Measurements from ENCODE around the gene PTPRM. TPM values are rescaled to one million over a fixed set of nuclear protein-coding genes. Genes with fewer than 3 reads are reported as not detected.

PTPRM gene
- polyA plus RNA-seq, 3 donors: 0.04 to 2.1 (median 0.66) TPM

DNA sequence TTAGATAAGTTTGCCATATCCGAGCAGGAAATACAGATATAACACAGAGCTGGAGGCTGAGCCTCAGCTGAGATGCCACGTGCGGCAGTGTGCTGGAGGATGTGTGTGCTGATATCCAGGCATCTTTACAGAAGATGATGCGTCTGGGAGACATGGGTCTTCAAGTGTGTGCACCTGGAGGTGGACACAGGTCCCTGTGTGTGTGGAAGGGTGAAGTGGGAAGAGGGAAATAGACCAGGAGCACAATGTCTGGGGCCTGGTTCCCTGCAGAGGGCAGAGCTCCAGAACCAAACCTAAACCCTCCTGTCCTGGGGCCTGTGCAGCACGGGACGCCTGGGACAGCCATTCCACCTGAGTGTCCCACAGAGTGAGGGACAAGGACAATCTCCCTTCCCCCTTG lies 861.8 kb downstream of the PTPRM start:
- peaks cover 0 to 6% of the 10 kb centered on the region in 2 donors for H3K9me3 ChIP-seq (replicated peaks in 1 of 2; ENCODE audit: control insufficient read depth in 1 of 2, insufficient read depth in 1 of 2, low read length in 2 of 2)
- Mint-ChIP-seq H3K36me3 (no peaks in the 10 kb centered on the region), H3K27ac (no peak overlapping the region), H3K9me3 (peaks cover 0 to 12% (median 4%) of the 10 kb centered on the region in 7 donors), H3K4me1 (no peaks in the 10 kb centered on the region), H3K27me3 (ENCODE audit: low read depth in 3 of 3) (peaks cover 0 to 3% (median 1%) of the 10 kb centered on the region in 3 donors), H3K4me3 (no peak overlapping the region)
- no peak overlapping the region for H3K4me3 ChIP-seq (replicated peaks in 1 of 3; ENCODE audit: low read depth in 2 of 3, low read length in 3 of 3)
- no peaks in the 10 kb centered on the region for H4K20me1 ChIP-seq (ENCODE audit: insufficient read depth, low read length)
- no peak overlapping the region for H3K9ac ChIP-seq (ENCODE audit: insufficient read depth, low read length, poor library complexity, severe bottlenecking)
- H3K36me3 ChIP-seq (replicated peaks in 1 of 2; ENCODE audit: control insufficient read depth in 1 of 2, insufficient read depth in 2 of 2, low read length in 2 of 2): no peaks in the 10 kb centered on the region
- no peak overlapping the region for H3K27ac ChIP-seq (ENCODE audit: low read depth in 1 of 2, low read length in 2 of 2)
- intact Hi-C loops (cut with micrococcal nuclease): no loop called here
- no peak for DNase-seq
- TF ChIP-seq, protein P1, sequence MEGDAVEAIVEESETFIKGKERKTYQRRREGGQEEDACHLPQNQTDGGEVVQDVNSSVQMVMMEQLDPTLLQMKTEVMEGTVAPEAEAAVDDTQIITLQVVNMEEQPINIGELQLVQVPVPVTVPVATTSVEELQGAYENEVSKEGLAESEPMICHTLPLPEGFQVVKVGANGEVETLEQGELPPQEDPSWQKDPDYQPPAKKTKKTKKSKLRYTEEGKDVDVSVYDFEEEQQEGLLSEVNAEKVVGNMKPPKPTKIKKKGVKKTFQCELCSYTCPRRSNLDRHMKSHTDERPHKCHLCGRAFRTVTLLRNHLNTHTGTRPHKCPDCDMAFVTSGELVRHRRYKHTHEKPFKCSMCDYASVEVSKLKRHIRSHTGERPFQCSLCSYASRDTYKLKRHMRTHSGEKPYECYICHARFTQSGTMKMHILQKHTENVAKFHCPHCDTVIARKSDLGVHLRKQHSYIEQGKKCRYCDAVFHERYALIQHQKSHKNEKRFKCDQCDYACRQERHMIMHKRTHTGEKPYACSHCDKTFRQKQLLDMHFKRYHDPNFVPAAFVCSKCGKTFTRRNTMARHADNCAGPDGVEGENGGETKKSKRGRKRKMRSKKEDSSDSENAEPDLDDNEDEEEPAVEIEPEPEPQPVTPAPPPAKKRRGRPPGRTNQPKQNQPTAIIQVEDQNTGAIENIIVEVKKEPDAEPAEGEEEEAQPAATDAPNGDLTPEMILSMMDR (IDR thresholded peaks at IDR 0.05): no peak
- no peaks in the 10 kb centered on the region for H3K79me2 ChIP-seq (ENCODE audit: insufficient read depth, low read length)
- no peaks in the 10 kb centered on the region for H3K4me1 ChIP-seq (ENCODE audit: control insufficient read depth in 1 of 2, insufficient read depth in 2 of 2, low read length in 2 of 2)
- H3K27me3 ChIP-seq (ENCODE audit: control insufficient read depth in 2 of 2, insufficient read depth in 2 of 2, low read length in 2 of 2): no peaks in the 10 kb centered on the region
- WGBS (ENCODE audit: insufficient coverage): 92% methylated on average over 6 of the region's 6 CpGs
- no peak overlapping the region for H2AFZ ChIP-seq (ENCODE audit: insufficient read depth, low read depth, low read length, poor library complexity, severe bottlenecking)
- no peak overlapping the region for H3K4me2 ChIP-seq (replicated peaks; ENCODE audit: extremely low read depth, low read length, poor library complexity, severe bottlenecking)

DNA sequence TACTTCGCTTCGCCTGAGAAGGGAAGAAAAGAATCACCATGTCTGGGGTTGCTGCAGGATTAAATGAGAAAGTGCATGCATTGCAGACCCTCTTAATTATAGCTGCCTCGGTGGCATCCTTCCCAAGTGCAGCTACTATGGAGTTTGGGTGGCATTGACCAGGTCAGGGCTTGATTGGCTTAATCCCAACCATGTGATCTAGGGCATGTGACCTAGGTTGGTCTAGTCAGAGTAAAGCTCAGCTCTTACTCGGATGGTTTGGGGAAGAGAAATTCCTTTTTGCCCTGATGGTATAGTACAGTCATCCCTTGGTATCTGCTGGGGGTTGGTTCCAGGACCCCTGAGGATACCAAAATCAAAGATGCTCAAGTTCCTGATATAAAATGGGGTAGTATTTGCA lies 863.9 kb downstream of the PTPRM start:
- DNase-seq: no peak
- Histone ChIP-seq H3K4me2 (replicated peaks; ENCODE audit: extremely low read depth, low read length, poor library complexity, severe bottlenecking) (no peak overlapping the region), H4K20me1 (ENCODE audit: insufficient read depth, low read length) (no peaks in the 10 kb centered on the region), H3K79me2 (ENCODE audit: insufficient read depth, low read length) (no peaks in the 10 kb centered on the region), H3K9ac (ENCODE audit: insufficient read depth, low read length, poor library complexity, severe bottlenecking) (no peak overlapping the region), H3K36me3 (replicated peaks in 1 of 2; ENCODE audit: control insufficient read depth in 1 of 2, insufficient read depth in 2 of 2, low read length in 2 of 2) (no peaks in the 10 kb centered on the region), H3K4me1 (ENCODE audit: control insufficient read depth in 1 of 2, insufficient read depth in 2 of 2, low read length in 2 of 2) (no peaks in the 10 kb centered on the region), H2AFZ (ENCODE audit: insufficient read depth, low read depth, low read length, poor library complexity, severe bottlenecking) (no peak overlapping the region), H3K9me3 (replicated peaks in 1 of 2; ENCODE audit: control insufficient read depth in 1 of 2, insufficient read depth in 1 of 2, low read length in 2 of 2) (peaks cover 0 to 6% of the 10 kb centered on the region in 2 donors), H3K4me3 (replicated peaks in 1 of 3; ENCODE audit: low read depth in 2 of 3, low read length in 3 of 3) (no peak overlapping the region), H3K27ac (ENCODE audit: low read depth in 1 of 2, low read length in 2 of 2) (no peak overlapping the region), H3K27me3 (ENCODE audit: control insufficient read depth in 2 of 2, insufficient read depth in 2 of 2, low read length in 2 of 2) (no peaks in the 10 kb centered on the region)
- H3K4me1 Mint-ChIP-seq: no peaks in the 10 kb centered on the region
- no peak overlapping the region for H3K27ac Mint-ChIP-seq
- H3K36me3 Mint-ChIP-seq: no peaks in the 10 kb centered on the region
- H3K27me3 Mint-ChIP-seq (ENCODE audit: low read depth in 3 of 3): peaks cover 0 to 3% (median 0%) of the 10 kb centered on the region in 3 donors
- H3K9me3 Mint-ChIP-seq: peaks cover 0 to 14% (median 6%) of the 10 kb centered on the region in 7 donors
- TF ChIP-seq, protein P1 (IDR thresholded peaks at IDR 0.05): no peak
- 100% methylated on average over 1 of the region's 4 CpGs for WGBS (ENCODE audit: insufficient coverage)
- intact Hi-C loops (cut with micrococcal nuclease): loop anchor here in 1 of 2 donors (10.0 kb wide), 1 partner anchor 56 kb away; no protein-coding TSS in a partner anchor
- no peak overlapping the region for H3K4me3 Mint-ChIP-seq
